Amniotic epithelial cell (primary cell): ENCODE results near the gene ENDOV.
A peak's percentile ranks its signal among the peaks of the same experiment; 100 is the strongest.

Experiments used
- DNase-seq: peaks from one replicate; pipeline ENCODE4 v3.0.0-alpha.2; 2010; ENCODE audit warnings: low read depth

The ENDOV gene

DNA sequence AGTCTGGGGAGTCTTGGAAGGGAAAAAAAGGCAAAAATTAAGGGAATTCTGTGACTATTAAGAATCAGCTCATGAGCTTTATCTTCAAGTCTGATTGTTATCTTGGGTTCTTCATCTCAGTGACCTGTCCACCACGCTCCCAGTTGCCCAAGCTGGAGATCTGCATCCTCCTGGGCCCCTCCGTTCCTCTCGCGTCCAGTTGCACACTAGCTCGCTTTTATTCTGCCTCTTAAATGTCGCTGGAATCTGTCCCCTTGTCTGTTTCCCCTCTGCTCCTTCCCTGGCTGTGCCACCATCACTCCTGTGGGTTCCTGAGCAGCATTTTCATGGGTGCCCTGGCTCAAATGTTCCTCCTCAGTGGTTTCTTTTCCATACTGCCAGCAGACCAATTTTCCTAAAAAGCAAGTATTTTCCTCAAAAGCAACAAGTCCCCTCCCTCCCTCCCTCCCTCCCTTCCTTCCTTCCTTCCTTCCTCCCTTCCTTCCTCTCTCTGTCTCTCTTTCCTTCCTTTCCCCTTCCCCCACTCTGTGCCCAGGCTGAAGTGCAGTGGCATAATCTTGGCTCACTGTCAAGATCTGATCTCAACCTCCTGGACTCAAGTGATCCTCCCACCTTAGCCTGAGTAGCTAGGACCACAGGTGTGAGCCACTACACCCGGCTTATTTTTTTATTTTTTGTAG lies 1.4 kb downstream of the ENDOV start:
- no peak for DNase-seq

DNA sequence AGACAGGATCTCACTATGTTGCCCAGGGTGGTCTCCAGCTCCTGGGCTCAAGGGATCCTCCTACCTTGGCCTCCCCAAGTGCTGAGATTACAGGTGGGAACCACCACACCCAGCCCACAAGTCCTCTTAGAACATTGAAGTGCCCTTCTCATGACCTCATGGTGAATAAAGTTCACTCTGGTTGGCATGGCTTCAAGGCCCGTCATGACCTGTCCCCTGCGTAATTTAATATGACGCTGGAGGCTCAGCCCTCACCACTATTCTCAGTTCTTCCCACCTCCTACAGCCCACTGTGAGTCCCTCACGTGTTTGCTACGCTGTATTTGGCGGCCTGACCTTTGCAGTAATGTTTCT lies 1.9 kb downstream of the ENDOV start:
- no peak for DNase-seq

DNA sequence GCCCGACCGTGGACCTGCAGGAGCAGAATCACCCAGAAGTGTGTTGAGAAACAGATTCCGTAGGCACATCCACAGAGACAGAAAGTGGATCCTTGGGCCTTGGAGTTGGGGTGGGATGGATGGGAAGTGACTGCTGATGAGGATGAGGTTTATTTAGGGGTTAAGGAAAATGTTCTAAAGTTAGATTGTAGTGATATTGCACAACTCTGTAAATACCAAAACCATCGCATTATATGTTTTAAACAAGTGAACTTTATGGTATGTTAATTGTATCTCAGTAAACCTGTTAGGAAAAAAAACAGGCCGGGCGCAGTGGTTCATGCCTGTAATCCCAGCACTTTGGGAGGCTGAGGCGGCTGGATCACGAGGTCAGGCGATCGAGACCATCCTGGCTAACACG lies 3.6 kb downstream of the ENDOV start:
- DNase-seq: no peak

DNA sequence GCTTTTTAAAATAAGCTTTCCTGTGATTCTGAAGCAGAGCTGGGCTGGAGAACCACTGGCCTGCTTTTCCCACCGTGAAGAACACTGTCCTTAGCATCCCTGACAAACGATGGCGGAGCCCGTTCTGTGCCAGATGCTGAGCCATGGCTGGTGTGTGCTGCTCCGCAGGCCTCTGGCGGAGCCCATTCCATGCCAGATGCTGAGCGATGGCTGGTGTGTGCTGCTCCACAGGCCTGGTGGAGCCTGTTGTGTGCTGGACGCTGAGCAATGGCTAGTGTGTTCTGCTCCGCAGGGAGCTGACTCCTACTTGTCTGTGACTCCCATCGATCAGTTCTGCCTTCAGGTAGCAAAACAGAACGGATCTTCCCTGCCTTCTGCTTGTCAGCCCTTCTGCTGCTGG lies 4.3 kb downstream of the ENDOV start:
- no peak for DNase-seq

DNA sequence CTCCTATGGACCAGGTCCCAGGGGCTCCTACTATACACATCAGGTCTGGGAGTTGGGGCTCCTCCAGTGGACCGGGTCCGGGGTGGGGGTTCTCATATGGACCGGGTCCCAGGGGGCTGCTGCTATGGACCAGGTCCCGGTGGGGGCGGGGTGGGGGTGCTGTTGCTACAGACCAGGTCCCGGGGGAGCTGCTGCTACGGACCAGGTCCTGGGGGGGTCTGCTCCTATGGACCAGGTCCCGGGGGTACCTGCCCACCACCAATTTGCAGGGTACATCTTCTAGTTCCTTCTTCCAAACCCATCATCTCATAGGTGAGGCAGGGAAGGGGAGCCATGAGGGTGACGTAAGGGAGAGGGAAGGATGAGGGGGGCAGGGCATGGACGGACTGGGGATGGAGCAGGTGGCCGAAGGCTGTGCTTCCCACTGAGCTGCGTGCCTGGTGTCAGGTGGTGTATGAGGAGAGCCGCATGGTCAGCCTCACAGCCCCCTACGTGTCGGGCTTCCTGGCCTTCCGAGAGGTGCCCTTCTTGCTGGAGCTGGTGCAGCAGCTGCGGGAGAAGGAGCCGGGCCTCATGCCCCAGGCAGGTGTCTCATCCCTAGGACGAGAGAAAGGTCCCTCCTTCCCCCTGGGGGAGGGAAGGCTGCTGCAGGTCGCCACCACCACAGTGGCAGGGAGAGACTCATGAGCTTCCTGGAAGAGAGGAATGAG lies 6.6 kb downstream of the ENDOV start:
- DNase-seq: no peak

DNA sequence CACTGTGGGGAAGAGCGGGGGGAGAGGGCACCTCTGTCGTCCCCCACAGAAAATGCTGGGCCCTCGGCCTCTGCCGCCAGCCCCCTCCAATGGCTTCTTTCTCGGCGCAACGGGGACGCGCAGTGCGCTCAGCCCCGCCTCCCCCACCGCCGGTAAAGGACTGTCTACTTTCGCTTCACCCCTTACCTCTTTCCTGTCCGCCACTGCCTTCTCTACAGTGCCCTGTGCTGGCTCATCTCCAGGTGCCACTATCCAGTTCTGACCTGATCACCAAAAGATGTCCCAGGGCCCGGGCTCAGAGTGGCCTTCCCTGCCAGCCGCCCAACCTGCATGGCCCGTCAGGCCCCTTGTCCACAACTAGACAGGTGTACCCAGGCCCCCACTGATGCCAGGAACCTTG lies 7.3 kb downstream of the ENDOV start:
- DNase-seq: no peak

DNA sequence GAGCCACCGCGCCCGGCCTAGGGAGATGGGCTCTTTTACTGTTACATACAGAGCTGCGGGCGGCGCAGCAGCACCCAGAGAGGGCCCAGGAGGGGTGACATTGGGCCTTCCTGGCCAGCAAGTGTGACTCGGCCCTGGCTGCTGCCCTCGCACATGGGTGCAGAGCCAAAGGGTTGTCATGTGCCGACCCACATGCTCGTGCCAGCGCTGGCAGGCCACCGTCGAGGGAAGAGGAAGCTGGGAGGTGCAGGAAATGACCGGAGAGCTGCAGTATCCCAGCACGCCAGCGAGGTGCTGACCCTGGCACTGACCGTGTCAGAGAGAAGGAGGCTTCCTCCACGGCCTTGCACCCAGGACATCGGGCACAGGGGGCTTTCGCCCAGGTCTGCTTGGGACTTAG lies 8.0 kb downstream of the ENDOV start:
- no peak for DNase-seq

DNA sequence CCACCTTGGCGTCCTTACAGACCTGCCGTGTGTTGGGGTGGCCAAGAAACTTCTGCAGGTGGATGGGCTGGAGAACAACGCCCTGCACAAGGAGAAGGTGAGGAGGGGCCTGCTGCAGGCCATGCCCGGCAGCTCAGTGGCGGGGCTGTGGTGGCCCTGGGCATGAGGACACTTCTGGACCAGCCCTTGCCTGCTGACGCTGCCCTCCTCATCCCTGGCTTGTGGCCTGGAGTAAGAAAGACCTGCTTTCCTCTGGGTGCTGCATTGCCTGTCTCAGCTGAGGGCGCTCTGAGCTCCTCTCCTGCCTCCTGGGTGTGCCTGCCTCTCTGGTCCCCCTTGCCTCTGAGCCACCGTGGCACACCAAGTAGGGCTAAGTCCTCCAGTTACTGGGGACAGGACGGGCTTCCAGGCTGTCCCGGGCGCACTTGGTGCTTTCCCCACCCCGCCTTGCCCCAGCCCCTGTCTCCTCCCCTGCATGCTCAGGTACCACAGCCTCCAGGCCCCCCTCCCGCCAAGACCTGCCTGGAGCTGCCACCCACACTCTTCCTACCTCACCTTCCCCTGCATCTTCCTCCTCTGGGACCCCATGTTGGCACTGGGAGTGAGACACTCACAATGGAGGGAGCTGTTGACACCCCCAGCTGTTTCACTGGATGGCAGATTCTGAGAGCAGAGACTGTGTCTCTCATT lies 8.7 kb downstream of the ENDOV start:
- DNase-seq: no peak

DNA sequence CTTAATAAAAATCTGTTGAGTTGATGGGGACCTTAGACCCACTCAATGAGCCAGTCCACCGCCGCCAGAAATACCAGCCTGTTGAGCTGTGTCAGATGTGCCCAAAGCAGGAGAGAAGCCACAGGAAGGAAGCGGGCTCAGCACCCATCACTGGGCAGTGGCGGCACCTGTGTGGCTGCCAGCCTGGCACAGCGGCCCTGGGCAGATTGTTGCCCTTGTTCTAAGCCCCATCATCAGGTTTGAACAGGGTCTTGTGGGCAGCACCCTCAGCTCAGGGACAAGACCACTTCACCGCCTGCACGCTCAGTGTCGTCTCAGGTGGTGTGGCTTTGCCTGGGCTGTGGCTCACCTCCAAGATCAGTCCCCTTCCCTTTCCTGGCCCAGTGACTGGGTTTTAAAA lies 9.3 kb downstream of the ENDOV start:
- no peak for DNase-seq

DNA sequence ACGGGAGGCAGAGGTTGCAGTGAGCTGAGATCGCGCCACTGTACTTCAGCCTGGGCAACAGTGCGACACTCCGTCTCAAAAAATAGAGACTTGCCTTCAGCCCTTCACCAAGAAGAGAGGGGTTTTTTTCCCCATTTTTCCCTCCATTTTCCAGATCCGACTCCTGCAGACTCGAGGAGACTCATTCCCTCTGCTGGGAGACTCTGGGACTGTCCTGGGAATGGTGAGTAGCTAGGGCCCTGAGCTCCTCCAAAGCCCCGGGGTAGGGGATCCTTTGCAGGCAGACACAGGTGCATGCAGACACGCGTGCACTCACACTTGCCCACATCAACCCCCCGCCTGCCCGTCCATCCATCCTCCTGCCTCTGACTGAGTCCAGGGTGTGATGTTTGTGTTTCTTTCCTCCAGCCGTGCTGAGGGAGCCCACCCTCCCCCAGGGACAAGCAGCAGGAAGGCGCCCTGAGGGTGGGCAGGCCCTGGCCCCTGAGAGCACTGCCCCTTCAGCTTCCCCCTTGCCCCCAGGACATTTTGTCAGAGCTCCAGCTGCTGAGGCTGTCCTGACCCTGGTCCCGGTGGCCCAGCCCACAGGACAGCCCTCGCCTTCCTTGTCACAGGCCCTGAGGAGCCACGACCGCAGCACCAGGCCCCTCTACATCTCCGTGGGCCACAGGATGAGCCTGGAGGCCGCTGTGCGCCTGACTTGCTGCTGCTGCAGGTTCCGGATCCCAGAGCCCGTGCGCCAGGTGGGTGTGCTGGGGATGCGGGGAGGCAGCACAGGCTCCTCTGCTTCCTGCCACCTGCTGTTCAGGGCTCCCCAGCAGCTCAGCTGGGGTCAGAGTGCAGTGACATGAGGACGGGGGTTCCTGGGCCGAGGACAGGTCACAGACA lies 10.2 kb downstream of the ENDOV start:
- DNase-seq: no peak

DNA sequence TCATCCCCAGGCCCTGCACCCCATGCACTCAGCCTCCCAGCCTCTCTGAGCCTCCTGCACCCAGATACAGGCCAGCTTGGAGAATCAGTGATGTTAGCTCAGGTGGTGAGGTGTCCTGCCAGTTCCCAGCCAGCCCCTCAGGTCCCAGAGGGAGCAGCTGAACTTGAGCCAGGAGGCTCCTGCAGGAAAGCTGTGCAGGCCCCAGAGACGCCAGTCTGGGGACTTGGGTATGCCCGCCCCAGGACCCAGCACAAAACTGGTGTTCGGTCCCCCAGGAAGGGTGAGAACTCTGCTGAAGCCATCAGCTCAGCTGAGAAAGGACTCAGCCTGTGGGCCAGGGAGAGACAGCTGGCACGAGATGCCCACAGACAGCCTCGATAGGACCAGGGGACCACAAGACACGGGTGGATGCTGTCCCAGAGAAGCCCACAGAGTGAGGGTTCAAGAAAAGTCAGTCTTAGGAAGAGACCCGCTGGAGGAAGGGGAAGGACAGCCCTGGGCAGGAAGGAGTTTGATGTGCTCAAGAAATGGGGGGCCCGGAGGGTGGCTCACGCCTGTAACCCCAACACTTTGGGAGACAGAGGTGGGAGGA lies 11.0 kb downstream of the ENDOV start:
- DNase-seq: no peak

DNA sequence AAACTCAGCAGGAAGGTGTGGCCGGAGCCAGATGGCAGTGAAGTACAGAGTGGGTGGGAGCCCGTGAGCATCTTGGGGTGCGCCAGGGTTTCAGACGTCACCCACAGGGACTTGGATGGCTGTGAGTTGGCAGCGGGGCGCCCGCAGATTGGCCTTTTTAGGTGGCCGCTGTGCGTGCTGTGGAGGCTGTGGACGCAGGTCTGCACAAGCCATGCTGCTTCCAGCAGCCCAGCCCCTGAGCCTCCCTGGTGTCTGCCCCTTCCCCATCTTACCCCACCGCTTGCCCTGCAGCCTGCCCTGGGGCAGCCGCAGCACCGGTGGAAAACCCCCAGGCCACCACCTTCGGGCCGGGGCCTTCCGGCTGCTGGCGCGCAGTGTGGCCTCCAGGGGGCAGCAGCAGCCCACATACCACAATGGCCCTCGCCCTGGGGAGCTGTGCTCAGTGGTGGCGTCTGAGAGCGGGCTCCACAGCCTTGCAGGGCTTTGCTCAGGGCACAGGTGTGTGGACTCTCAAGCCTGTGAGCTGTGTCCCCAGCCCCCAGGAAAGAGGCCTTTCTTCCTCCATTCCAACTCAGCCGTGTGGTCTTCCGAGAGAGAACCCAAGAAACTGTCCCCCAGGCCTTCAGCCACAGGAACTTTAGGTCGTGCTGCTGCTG lies 11.8 kb downstream of the ENDOV start:
- DNase-seq: peak; percentile 31

DNA sequence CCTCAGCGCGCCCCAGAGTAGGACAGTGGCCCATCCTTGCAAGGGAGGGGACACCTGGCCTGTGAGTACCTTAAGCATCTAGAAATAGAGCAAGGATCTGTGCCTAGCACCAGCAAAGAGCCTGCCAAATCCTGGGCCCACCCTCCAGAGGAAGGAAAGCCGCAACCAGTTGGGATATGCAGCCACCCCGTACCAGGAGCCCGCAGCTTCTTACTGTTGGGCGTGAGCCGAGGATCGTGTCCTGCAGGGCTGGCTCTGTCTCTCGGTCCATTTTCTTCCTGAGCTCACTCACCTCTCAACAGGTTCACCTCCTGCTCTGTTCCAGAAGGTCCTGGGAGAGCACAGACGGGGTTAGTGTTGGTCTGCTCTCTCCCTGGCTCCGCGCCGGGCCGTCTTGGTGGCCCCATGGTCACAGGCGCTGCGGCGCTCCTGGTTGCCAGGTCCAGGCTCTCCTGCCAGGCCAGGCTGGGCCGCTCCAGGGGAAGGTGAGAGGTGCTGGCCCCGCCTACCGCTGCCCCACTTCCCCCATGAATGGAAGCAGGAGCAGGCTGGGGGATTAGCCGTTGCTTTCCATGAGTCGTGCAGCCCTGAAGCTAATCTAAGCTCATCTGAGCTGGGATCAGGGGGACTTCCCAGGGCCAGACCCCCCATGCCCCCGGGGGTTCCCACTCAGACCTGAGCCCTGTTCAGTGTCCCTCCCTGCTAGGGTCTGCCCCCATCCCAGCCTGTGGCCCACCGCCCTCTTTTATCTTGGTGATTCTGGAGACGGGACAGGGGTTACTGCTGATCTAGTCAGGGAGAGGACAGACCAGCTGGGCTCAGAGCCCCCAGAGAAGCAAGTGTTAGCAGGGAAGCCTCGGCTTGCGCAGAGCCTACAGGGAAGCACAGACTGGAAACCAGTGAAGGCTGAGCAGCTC lies 12.7 kb downstream of the ENDOV start:
- DNase-seq: no peak

DNA sequence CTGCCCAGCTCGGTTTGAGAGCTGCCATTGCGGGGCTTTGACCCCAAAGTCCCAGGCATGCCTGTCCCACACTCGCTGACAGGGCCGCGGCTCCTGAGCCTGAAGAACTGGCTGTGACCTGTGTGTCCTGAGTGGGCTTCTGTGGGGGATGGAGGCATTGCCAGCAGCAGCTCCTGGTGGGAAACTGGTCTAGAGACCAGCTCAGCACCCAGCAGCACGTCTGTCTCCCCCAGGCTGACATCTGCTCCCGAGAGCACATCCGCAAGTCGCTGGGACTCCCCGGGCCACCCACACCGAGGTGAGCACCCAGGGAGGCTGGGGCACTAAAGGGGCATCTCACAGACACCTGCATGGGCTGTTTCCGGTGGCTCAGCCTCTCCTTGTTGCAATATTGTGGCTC lies 13.4 kb downstream of the ENDOV start:
- DNase-seq: no peak

DNA sequence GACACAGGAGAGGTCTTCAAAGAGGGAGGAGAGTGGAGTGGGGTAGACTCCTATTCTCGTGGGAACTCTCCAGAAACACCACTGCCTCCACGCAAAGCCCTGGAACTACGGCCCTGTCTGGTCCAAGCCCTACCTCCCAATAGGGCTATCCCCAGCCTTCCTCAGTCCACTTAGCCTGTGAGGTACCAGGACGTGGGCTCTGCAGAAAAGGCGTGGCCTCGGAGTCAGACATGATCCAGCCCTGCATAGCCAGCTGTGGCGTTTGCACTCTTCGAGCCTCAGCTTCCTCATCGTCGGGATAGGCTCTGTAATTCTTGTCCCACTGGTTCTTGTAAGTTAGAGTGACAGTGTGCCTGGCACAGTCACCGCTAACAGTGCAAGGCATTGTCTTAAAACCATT lies 13.8 kb downstream of the ENDOV start:
- no peak for DNase-seq

DNA sequence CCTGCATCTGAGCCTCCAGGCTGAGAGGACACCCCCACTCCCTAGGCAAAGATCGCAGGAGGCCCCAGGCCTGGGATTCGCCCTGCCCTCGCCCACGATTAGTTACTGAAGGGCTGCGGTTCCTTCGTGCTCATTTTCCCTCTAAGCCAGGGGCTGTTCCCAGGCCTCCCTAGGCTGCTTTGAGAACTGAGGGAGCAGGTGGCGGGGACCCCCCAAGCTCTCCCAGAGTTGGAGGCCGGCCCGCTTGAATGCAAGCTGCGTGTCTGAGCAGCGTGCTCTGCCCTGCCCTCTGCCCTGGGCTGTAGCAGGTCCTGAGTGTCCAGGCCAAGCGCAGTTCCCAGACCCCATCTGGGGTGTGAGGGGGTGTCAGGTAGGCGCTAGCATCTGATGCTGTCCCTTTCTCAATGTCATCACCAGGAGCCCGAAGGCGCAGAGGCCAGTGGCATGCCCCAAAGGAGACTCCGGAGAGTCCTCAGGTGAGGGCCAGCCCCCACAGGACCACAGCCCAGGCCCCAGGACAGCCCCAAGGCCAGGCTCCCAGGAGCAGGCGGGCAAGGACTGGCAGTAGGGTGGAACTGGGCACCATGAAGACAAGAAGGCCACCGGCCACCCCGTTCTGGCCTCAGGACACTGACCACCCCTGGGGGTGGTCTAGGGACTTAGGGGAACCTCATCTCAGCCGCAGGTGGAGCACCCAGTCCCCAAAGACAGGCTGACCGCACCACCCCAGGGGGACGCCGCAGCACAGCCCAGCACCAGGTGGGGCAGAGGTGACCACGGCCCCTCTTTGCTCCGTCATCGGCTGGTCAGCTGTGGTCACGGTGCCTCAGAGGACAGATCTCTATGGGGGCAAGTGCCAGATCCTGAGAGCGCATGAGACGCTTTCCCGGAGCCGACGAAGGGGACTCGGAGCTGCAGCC lies 14.6 kb downstream of the ENDOV start:
- no peak for DNase-seq

DNA sequence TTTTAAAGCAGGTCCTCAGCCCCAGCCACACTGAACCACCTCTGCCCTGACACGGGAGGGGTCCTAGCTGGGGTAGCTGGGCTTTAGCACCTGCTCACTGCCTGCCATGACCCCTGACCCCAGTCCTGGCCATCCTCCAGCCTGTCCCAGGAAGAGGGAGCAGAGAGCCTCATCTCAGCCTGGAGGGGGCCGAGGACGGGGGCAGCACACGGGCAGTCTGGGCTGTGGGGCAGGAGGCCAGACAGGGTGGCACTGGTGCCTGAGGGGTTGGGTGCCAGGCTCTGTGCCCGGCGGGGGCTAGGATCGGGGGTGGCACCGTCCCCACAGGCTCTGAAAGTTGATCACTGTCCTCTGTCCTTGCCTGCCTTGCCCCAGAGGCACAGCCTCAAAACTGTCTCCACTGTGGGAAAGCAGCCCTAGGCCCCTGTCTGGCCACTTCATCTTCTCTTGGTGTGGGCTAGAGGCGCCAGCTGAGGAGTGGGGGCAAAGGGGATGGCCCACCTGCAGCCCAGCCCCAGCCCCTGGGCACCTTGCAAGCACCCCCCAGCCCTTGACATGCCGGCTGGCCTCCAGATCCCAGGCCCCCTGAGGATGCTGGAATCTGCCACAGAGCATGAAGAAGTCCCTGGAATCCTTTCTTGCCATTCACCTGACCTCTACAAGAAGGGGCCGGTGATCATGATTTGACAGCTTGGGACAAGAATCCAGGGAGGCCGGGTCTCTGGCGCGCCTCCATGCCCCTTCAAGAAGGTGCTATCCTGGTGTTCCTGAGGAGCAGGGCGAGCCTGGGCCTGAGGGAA lies 15.7 kb downstream of the ENDOV start:
- DNase-seq: no peak
